ENCODE results near the gene HAUS7. TPM values are rescaled to one million over a fixed set of nuclear protein-coding genes. Genes with fewer than 3 reads are reported as not detected.

Gene HAUS7
- total RNA-seq, 1 donor from 2014 or later, result 31.3 TPM

GRCh38 chrX:153499876-153500275 is 29.5 kb upstream of the HAUS7 start:
- peak overlapping the region; percentile 72 for H3K4me3 Mint-ChIP-seq (ENCODE audit: unreplicated experiment)
- peaks cover 8% of the 10 kb centered on the region for H3K36me3 Mint-ChIP-seq (ENCODE audit: low read depth)
- H3K4me1 Mint-ChIP-seq (ENCODE audit: low read depth), result peaks cover 36% of the 10 kb centered on the region

GRCh38 chrX:153499341-153499740 is 29.0 kb upstream of the HAUS7 start:
- Mint-ChIP-seq H3K36me3 (ENCODE audit: low read depth) (peaks cover 6% of the 10 kb centered on the region), H3K27me3 (ENCODE audit: low read depth) (no peaks in the 10 kb centered on the region), H3K27ac (ENCODE audit: unreplicated experiment) (no peak overlapping the region), H3K9me3 (ENCODE audit: low read depth) (peaks cover 2% of the 10 kb centered on the region), H3K4me1 (ENCODE audit: low read depth) (peaks cover 34% of the 10 kb centered on the region), H3K4me3 (ENCODE audit: unreplicated experiment) (peak overlapping the region; percentile 72)
- no peak for TF ChIP-seq CTCF (IDR thresholded peaks at IDR 0.05)
- DNase-seq (ENCODE audit: low spot score), result no peak

More at GRCh38 chrX:153499876-153500275, 29.5 kb upstream of the HAUS7 start:
- H3K27ac Mint-ChIP-seq (ENCODE audit: unreplicated experiment), result no peak overlapping the region
- TF ChIP-seq CTCF (IDR thresholded peaks at IDR 0.05), result no peak
- no peak for DNase-seq (ENCODE audit: low spot score)
- H3K27me3 Mint-ChIP-seq (ENCODE audit: low read depth), result no peaks in the 10 kb centered on the region
- peaks cover 2% of the 10 kb centered on the region for H3K9me3 Mint-ChIP-seq (ENCODE audit: low read depth)

- H3K27me3 Mint-ChIP-seq (ENCODE audit: low read depth), result no peaks in the 10 kb centered on the region
- H3K4me1 Mint-ChIP-seq (ENCODE audit: low read depth), result peaks cover 43% of the 10 kb centered on the region
- H3K4me3 Mint-ChIP-seq (ENCODE audit: unreplicated experiment), result peak overlapping the region; percentile 72
- DNase-seq (ENCODE audit: low spot score), result no peak
- no peak for TF ChIP-seq CTCF (IDR thresholded peaks at IDR 0.05)
- peaks cover 2% of the 10 kb centered on the region for H3K9me3 Mint-ChIP-seq (ENCODE audit: low read depth)
- H3K36me3 Mint-ChIP-seq (ENCODE audit: low read depth), result peaks cover 8% of the 10 kb centered on the region
- peak overlapping the region; percentile 38 for H3K27ac Mint-ChIP-seq (ENCODE audit: unreplicated experiment)
Measured at GRCh38 chrX:153498453-153498852, 28.1 kb upstream of the HAUS7 start.

- no peaks in the 10 kb centered on the region for H3K27me3 Mint-ChIP-seq (ENCODE audit: low read depth)
- H3K4me3 Mint-ChIP-seq (ENCODE audit: unreplicated experiment), result peak overlapping the region; percentile 97
- no peak overlapping the region for H3K27ac Mint-ChIP-seq (ENCODE audit: unreplicated experiment)
- no peak for TF ChIP-seq CTCF (IDR thresholded peaks at IDR 0.05)
- H3K4me1 Mint-ChIP-seq (ENCODE audit: low read depth), result peaks cover 55% of the 10 kb centered on the region
- H3K9me3 Mint-ChIP-seq (ENCODE audit: low read depth), result peaks cover 2% of the 10 kb centered on the region
- DNase-seq (ENCODE audit: low spot score), result no peak
- H3K36me3 Mint-ChIP-seq (ENCODE audit: low read depth), result peaks cover 8% of the 10 kb centered on the region
Measured at GRCh38 chrX:153496590-153496959, 26.2 kb upstream of the HAUS7 start.

GRCh38 chrX:153495903-153496589 is 25.7 kb upstream of the HAUS7 start:
- H3K9me3 Mint-ChIP-seq (ENCODE audit: low read depth), result peaks cover 2% of the 10 kb centered on the region
- peaks cover 8% of the 10 kb centered on the region for H3K36me3 Mint-ChIP-seq (ENCODE audit: low read depth)
- peaks cover 59% of the 10 kb centered on the region for H3K4me1 Mint-ChIP-seq (ENCODE audit: low read depth)
- no peaks in the 10 kb centered on the region for H3K27me3 Mint-ChIP-seq (ENCODE audit: low read depth)
- no peak for DNase-seq (ENCODE audit: low spot score)
- TF ChIP-seq CTCF (IDR thresholded peaks at IDR 0.05), result no peak
- H3K4me3 Mint-ChIP-seq (ENCODE audit: unreplicated experiment), result peak overlapping the region; percentile 97
- H3K27ac Mint-ChIP-seq (ENCODE audit: unreplicated experiment), result peak overlapping the region; percentile 96
